Suprapubic skin (tissue), 4 donors: ENCODE data around the gene CHSY1. TPM values are rescaled to one million over a fixed set of nuclear protein-coding genes. Genes with fewer than 3 reads are reported as not detected.

Source experiments
- DNase-seq, 2 donors: peaks; one replicate each; pipeline ENCODE4 v3.0.0-alpha.2; 2019; ENCODE audit warnings: low spot score in 2 of 2
- H3K27ac ChIP-seq: fragments of 200-600 bp; sonication (generic); one replicate; pipeline ENCODE4 v1.5.1; 2019
- H3K27me3 ChIP-seq: fragments of 200-600 bp; sonication (generic); one replicate; pipeline ENCODE4 v1.5.1; 2019
- H3K36me3 ChIP-seq: fragments of 200-600 bp; sonication (generic); one replicate; pipeline ENCODE4 v1.5.1; 2019
- H3K4me1 ChIP-seq: fragments of 200-600 bp; sonication (generic); one replicate; pipeline ENCODE4 v1.5.1; 2019
- H3K4me3 ChIP-seq: fragments of 200-600 bp; sonication (generic); one replicate; pipeline ENCODE4 v1.5.1; 2019; ENCODE audit warnings: mild to moderate bottlenecking
- H3K9me3 ChIP-seq: fragments of 200-600 bp; sonication (generic); one replicate; pipeline ENCODE4 v1.5.1; 2019
- CTCF ChIP-seq, 2 donors: fragments of 200-600 bp in 1 of 2; fragments of 450-650 bp in 1 of 2; sonication (generic) in 1 of 2; IDR thresholded peaks; one replicate each; pipeline ENCODE4 v1.5.1; 2016 to 2019; ENCODE audit warnings: antibody characterized with exemption in 2 of 2, mild to moderate bottlenecking in 1 of 2, moderate library complexity in 1 of 2
- EP300 ChIP-seq: sonication (generic); formaldehyde crosslinking; IDR thresholded peaks from one replicate; pipeline ENCODE4 v1.6.1; 2017; ENCODE audit warnings: antibody characterized with exemption
- POLR2A ChIP-seq, 2 donors: fragments of 450-650 bp; IDR thresholded peaks; one replicate each; pipeline ENCODE4 v1.6.1; 2017; ENCODE audit warnings: antibody characterized with exemption in 2 of 2, mild to moderate bottlenecking in 2 of 2, moderate library complexity in 2 of 2
- POLR2AphosphoS5 ChIP-seq, 3 donors: sonication (generic); formaldehyde crosslinking; IDR thresholded peaks; one replicate each; pipeline ENCODE4 v1.6.1; 2017; ENCODE audit warnings: antibody characterized with exemption in 3 of 3
- WGBS: methylation state at CpG from one replicate; pipeline ENCODE4 v1.1.5; 2018; 5-methylcytosine and 5-hydroxymethylcytosine counted together
- total RNA-seq, 4 donors: library from RNA; depleted of rRNA; stranded (reverse); fragments of >200 nt; gene quantifications; one replicate each; pipeline ENCODE4 v1.1.0, GENCODE V29; 2016

CHSY1 gene
- total RNA-seq, 4 donors from 2014 or later = 29.7 to 39.6 (median 30.5) TPM

GRCh38 chr15:101211897-101212296 lies 40.0 kb downstream of the CHSY1 start:
- Histone ChIP-seq H3K36me3 (no peaks in the 10 kb centered on the region), H3K4me3 (no peak overlapping the region), H3K27ac (no peak overlapping the region), H3K9me3 (no peaks in the 10 kb centered on the region), H3K27me3 (no peaks in the 10 kb centered on the region), H3K4me1 (peaks cover 89% of the 10 kb centered on the region)
- TF ChIP-seq CTCF (IDR thresholded peaks at IDR 0.05) (no peak), POLR2A (IDR thresholded peaks at IDR 0.05) (no peak), EP300 (no peak), POLR2AphosphoS5 (IDR thresholded peaks at IDR 0.05) (no peak)
- DNase-seq = no peak
- 66% methylated on average over 4 of the region's 4 CpGs for WGBS

- Histone ChIP-seq H3K27ac (peak overlapping the region; percentile 20), H3K4me1 (peaks cover 91% of the 10 kb centered on the region), H3K36me3 (no peaks in the 10 kb centered on the region), H3K27me3 (no peaks in the 10 kb centered on the region), H3K4me3 (no peak overlapping the region), H3K9me3 (no peaks in the 10 kb centered on the region)
- TF ChIP-seq POLR2AphosphoS5 (IDR thresholded peaks at IDR 0.05) = no peak
- TF ChIP-seq EP300 = no peak
- TF ChIP-seq POLR2A (IDR thresholded peaks at IDR 0.05) = no peak
- no peak for TF ChIP-seq CTCF (IDR thresholded peaks at IDR 0.05)
- DNase-seq = no peak
- 51% methylated on average over 2 of the region's 2 CpGs for WGBS
Observed at GRCh38 chr15:101210466-101210865, 41.4 kb downstream of the CHSY1 start.

GRCh38 chr15:101210058-101210457 lies 41.8 kb downstream of the CHSY1 start:
- H3K27me3 ChIP-seq = no peaks in the 10 kb centered on the region
- H3K9me3 ChIP-seq = no peaks in the 10 kb centered on the region
- WGBS = 34% methylated on average over 1 of the region's 1 CpG
- no peaks in the 10 kb centered on the region for H3K36me3 ChIP-seq
- no peak overlapping the region for H3K4me3 ChIP-seq
- TF ChIP-seq POLR2A (IDR thresholded peaks at IDR 0.05) = no peak
- no peak for TF ChIP-seq EP300
- no peak for TF ChIP-seq POLR2AphosphoS5 (IDR thresholded peaks at IDR 0.05)
- no peak for TF ChIP-seq CTCF (IDR thresholded peaks at IDR 0.05)
- no peak for DNase-seq
- peak overlapping the region; percentile 20 for H3K27ac ChIP-seq
- peaks cover 91% of the 10 kb centered on the region for H3K4me1 ChIP-seq

- 68% methylated on average over 5 of the region's 5 CpGs for WGBS
- Histone ChIP-seq H3K27me3 (no peaks in the 10 kb centered on the region), H3K4me1 (peaks cover 95% of the 10 kb centered on the region), H3K9me3 (no peaks in the 10 kb centered on the region), H3K36me3 (no peaks in the 10 kb centered on the region), H3K4me3 (no peak overlapping the region), H3K27ac (no peak overlapping the region)
- no peak for TF ChIP-seq POLR2AphosphoS5 (IDR thresholded peaks at IDR 0.05)
- no peak for TF ChIP-seq EP300
- TF ChIP-seq POLR2A (IDR thresholded peaks at IDR 0.05) = no peak
- no peak for TF ChIP-seq CTCF (IDR thresholded peaks at IDR 0.05)
- no peak for DNase-seq
Observed at GRCh38 chr15:101209285-101209845, 42.5 kb downstream of the CHSY1 start.

GRCh38 chr15:101207867-101208288 lies 44.0 kb downstream of the CHSY1 start:
- Histone ChIP-seq H3K4me1 (peaks cover 92% of the 10 kb centered on the region), H3K4me3 (no peak overlapping the region), H3K27me3 (no peaks in the 10 kb centered on the region), H3K27ac (peak overlapping the region; percentile 27), H3K36me3 (no peaks in the 10 kb centered on the region), H3K9me3 (no peaks in the 10 kb centered on the region)
- WGBS = 71% methylated on average over 5 of the region's 5 CpGs
- no peak for DNase-seq
- TF ChIP-seq EP300 = no peak
- TF ChIP-seq POLR2AphosphoS5 (IDR thresholded peaks at IDR 0.05) = peak in 1 of 3 donors; percentile 69

- 55% methylated on average over 12 of the region's 12 CpGs for WGBS
- H3K27me3 ChIP-seq = no peaks in the 10 kb centered on the region
- H3K27ac ChIP-seq = peak overlapping the region; percentile 10
- DNase-seq = no peak
- no peaks in the 10 kb centered on the region for H3K9me3 ChIP-seq
- no peaks in the 10 kb centered on the region for H3K36me3 ChIP-seq
- TF ChIP-seq CTCF (IDR thresholded peaks at IDR 0.05) (no peak), EP300 (no peak), POLR2A (IDR thresholded peaks at IDR 0.05) (no peak), POLR2AphosphoS5 (IDR thresholded peaks at IDR 0.05) (no peak)
- H3K4me3 ChIP-seq = no peak overlapping the region
- peaks cover 92% of the 10 kb centered on the region for H3K4me1 ChIP-seq
Observed at GRCh38 chr15:101206176-101206591, 45.7 kb downstream of the CHSY1 start.
